Fibroblast of peridontal ligament (primary cell): ENCODE data around the gene CAMK2D.

Source experiments
- DNase-seq: peaks from one replicate; pipeline ENCODE4 v3.0.0-alpha.2; 2010; ENCODE audit errors: extremely low read depth

CAMK2D gene

DNA sequence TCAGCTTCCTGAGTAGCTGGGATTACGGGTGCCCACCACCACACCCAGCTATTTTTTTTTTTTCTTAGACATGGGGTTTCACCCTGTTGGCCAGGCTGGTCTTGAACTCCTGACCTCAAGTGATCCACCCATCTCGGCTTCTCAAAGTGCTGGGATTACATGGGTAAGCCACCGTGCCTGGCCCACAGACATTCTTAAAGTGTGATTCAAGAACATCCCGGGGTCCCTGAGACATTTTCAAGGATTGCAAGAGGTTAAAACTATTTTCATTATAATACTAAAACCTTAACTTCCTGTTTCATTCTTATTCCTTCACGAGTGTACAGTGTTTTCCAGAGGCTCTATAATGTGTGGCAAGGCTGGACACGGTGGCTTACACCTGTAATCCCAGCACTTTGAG lies 318.7 kb downstream of the CAMK2D start:
- DNase-seq, result no peak

DNA sequence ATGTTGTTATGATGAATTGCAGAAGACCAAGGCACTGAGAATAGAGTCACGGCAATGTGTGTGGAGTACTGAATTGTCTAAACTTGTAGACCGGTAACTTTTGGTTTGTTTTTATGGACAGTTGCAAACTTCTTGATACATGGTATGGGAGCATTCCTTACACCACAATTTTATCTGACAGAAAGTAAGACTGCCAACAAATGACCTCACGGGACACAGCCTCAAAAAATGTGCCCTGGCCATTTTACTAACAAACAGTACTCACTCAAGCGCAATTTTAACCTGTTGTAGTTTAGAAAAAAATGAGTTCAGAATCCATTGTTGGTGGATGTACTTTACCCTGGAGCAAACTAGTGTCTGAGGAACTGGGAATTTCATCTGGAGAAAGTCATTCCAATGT lies 321.2 kb downstream of the CAMK2D start:
- DNase-seq, result no peak

DNA sequence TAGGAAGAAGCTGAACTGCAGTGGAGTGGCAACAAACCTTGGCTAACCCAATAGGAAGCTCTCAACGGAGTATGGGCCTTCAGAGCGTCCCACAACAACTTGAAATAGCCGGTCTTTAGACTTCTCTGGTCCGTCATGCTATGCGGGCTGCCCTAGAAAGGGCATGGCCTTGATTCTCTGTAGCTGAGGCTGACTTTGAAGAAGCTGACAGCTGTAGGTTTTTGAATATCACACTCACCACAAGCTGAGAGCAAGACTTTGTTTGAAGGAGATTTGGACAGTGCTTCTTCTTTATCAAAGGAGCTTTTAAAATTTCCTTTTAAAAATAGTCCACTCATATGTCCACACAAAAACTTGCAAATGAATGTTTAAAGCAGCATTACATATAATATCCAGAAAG lies 322.9 kb downstream of the CAMK2D start:
- no peak for DNase-seq

DNA sequence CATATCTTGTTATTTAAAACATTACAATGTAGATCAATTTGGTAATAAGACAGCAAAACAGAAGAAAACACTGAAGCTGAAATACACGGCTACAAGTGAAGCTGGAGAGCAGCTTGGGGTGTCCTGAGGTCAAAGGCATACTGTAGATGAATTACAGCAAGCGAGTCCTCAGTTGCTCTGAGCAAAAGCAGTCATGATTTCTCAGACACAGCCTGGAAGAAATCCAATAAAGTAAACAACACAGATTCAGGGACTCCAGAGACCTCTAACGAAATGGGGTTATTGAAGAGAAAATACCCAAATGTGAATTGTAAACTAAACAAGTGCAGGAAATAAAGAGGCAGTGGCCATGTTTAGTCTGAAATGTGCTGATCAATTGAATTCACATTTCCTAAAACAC lies 324.4 kb downstream of the CAMK2D start:
- peak; percentile 63 for DNase-seq

DNA sequence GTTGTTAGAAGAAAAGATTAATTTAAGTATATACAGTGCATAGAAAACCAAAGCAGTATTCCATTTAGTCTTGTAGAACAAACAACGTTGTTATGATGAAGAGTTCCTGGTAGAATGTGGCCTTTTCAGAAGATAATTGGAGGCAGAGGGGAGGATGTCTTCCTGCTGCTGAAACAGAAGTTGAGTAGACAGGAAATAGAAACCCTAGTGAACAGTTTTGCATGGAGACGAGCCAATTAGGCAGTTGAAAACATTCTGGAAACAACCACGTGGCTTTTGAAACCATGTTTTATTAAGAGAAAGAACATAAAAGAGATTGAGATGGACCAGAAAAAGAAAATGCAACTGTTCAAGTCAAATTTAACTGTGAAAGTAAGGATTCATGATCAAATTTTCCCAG lies 325.2 kb downstream of the CAMK2D start:
- DNase-seq, result peak; percentile 84

DNA sequence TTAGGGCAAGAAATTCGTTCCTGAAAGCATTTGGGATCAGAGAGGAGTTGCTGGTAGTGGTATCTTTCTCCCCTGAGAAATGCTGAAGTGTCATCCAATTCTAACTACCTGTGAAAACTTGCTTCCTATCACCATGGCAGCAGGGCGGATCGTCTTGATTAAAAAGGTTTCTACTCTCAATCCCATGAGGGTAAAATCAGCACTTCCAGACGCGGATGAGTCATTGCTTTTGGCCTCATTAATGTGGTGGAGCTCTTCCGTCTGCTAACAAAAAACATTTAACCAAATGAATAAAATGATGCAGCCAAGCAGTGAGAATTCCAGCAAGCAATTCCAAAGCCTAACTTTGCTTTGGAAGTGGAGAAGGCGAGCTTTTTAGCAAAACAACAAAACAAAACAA lies 325.6 kb downstream of the CAMK2D start:
- DNase-seq, result peak; percentile 93

DNA sequence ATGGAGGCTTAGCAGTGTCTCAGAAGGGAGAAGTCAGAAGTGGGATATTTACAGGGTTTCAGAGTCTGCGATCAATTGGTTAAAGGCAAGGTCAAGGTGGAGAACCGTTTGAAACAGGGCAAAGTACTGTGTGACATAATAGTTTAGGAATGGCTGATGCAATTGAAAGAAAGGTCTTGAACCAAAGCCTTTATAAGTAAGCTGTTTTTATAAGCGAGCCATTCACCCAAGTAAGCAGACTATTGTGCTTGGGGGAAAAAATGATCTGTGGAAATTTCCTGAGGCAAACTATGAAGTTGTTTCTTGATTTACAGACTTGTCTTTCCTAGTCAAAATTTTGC lies 327.3 kb downstream of the CAMK2D start:
- peak; percentile 61 for DNase-seq

DNA sequence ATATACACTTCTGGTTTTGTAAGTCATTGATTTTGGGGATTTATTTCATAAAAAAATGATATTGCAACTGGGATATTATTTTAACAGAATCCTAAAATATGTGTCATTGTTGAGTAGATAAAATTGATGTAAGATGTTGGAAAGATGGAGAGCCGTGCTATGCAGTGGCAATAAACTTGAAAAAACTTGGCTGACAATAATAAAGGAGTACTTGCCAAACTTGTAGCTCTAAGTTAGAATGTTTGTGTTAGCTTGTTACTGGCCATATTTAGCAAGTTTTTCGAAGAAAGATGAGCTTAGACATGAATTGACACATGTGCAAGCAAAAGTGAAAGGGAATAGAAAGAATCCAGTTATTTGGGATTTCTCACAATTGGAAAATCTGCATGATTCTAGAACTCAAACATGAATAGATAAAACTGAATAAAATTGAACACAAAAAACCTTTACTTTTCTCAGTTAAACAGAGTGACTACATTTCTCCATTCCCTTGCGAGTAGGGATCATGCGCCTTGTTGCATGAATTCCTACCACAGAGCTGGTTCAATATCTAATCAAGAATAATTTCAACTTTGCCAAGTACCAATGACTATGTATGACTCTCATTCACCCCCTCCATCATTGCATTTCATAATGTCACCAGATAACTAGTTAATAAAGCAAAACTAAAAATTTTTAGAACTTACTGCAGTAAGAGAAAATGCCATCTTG lies 327.8 kb downstream of the CAMK2D start:
- peak; percentile 81 for DNase-seq

DNA sequence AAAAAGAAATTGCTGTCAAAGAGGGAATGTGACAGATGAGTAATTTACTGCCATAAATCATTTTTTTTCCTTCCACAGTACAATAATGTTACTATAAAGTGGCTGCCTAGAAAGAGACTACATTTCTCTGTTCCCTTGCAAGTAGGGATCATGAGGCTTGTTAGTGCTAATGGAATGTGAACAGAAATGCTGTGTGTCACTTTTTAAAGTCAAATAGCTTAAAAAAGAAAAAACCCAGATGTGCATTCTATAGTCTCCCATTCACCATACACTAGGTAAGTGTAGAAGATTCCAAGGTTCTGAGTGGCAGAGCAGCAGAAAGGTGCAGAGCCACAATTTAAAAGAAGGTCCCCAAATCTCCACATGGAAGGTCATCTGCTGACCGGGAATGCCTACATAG lies 328.4 kb downstream of the CAMK2D start:
- no peak for DNase-seq

DNA sequence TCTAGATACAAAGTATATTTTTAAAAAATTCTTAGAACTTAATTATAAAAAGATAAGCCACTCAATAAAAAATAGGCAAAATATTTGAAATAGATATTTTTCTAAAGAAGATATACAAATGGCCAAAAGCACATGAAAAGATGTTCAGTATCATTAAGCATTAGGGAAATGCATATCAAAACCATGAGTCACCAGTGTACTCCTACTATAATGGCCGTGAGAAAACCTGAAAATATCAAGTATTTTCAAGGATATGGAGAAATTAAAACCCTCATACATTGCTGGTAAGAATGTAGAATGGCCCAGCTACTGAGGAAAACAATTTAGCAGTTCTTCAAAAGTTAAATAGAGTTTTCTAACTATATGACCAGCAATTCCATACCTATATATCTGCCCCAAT lies 337.9 kb downstream of the CAMK2D start:
- no peak for DNase-seq

DNA sequence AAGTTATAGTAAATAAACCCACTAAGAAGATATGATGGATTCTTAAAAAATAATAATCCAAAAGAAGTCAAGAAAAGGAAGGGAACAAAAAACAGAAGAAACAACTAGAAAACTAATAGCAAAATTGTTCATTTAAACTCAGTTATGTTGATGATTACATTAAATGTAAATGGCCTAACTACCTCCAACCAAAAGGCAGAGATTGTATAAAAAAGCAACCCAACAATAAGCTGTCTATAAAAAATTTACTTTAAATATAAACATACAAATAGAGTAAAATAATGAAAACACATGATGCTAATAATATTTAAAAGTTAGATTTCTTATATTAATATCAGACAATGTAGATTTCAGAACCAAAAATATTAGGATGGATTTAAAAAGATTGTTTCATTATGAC lies 340.6 kb downstream of the CAMK2D start:
- DNase-seq, result no peak

DNA sequence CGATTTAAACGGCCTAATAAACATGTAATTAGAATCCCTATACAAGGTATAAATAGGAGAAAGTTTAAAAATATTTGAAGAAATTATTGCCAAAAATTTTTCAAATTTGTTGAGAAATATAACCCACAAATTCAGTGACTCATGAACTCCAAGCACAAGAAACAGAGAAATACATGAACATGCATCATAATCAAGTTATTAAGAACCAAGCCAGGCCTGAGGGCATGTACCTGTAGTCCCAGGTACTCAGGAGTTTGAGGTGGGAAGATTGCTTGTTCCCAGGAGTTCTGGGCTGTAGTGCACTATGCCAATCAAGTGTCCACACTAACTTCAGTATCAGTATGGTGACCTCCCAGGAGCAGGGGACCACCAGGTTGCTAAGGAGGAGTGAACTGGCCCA lies 341.9 kb downstream of the CAMK2D start:
- no peak for DNase-seq

DNA sequence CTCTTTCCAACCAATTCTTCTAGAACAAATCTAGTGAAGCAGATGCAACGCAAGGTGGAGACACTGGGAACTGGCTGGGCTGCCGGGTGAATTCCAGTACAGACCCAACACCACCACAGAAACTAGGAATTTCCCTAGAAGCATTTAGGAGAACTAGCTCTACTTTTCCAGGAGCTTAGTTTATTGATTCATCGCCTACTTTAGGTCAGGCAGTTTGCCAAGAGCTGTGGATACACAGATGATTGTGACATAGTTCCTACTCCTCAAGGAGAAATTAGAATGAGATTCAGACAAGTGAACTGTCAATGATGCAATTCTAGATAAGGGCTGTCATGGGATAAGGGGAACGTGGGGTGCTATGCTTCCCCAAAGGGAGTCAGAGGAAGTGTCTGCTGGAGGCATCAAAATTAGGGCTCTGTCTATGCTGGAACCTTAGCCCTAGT lies 350.0 kb downstream of the CAMK2D start:
- DNase-seq, result peak; percentile 96

DNA sequence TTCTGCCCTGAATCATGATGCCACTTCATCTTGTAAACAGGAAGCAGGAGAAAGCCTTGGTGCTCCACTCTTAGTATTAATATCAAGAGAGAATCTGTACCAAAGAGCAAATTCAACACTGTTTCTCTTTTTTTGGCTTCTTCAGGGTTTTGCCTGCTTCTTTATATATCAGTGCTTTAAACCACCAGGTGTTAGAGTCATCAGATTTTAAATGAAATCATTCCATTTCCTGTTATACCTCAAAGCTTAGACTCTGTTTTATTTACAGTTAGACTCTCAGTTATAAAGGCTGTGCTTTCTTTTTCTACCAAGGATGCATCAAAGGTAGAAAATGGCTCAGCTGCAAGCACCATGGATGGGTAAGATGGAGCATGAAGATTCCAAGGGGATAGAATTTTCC lies 350.9 kb downstream of the CAMK2D start:
- no peak for DNase-seq

DNA sequence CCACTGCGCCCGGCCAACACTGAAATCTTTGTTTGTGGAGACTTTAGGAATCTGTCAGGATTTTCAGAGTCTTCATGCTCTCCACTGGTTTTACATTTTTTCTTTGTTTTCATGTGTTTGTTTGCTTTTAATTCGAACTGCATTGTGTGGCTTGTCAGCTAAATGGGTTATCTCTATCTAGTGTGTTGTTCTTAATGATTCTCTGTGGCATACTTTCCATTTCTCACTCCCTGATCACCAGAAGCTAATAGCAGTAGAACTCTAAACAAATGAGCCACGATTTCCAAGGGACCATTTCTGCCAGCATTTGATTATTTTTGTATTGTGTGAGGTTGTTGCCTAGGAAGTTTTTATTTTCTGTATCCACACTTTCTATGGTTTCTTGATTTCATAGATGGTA lies 352.4 kb downstream of the CAMK2D start:
- no peak for DNase-seq

DNA sequence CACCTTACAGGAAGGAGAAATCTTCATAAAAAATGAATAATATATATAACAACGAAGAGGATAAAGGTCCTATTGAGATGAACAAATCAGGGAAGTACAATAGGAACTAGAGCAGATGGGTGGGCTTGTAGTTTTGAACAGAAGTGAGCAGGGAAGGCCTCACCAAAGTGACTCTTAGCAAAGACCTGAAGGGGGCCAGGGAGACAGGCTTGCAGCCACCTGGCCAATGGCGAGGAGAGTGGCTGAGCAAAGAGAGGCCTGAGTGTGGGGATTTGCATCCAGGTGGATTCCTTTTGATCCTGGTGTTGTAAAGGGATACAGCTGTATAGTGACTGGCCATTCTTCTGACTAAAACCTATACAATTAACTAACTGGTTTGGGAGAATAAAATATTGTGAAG lies 354.1 kb downstream of the CAMK2D start:
- DNase-seq, result no peak

DNA sequence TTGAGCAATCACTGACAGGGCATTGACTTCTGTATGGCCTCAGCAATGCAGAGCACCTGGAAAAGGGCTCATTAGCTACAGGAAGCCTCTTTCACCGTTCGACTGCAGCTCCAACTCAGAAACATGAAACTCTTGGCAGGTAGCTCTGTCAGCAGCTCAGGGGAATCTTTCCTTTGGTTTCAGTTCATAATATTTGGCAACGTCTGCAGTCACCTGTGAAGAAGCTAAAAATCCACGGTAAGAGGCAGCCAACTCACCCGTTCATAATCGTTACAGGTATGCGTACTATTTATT lies 354.9 kb downstream of the CAMK2D start:
- DNase-seq, result no peak

DNA sequence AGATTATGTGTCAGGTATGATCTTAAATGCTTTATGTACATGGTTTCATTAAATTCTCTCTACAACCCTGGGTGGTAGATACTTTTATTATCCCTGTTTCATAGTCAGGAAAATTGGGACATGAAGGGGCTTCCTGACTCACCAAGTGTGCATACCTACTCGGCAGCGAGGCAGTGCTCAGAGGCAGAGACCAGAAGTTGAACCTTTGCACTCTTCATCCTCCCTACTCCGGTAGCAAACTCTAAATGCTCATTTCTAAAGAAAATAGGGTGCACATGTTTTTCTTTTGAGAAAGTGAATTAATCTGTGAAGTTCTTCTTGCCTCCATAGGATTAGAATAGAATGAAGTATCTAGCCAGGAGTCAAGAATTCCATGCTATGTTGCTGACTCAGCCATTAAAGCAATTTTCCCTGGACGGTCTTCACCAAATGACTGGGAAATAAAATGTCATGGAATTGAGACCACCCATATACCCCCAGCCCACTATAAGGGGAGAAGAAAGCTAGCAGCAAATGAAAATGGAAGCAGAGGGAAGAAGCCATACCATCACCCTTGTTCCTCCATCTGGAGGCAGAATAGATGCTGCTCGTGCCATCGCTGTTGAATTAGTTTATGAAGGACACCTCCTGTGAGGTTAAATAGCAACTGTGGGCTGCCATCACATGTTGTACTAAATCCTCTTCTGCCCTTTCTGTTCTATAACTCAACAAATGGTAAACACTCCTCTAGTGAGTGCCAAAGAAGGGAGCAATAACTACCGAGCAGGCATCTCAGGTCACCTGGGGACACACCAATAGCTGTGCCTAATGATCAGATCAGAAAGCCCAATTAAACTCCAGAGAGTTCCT lies 355.4 kb downstream of the CAMK2D start:
- no peak for DNase-seq

DNA sequence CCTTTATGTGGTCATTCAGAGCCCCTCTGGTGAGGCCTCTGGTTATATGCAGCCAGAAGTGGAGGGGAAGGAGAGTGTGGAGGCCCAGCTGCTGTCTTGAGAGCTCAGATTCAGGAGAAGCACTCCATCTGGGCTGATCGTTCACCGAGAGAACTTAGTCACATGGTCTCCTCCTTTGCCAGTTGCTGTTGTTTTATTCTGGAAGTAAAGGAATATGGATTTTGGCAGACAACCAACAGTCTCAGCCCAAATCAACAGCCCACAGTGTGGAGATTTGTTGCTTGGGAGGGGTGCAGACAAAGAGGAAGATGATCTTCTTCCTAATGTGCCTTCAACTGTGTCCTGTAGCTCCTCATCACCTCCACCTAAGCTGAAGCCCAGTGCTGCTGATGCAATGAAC lies 356.7 kb downstream of the CAMK2D start:
- peak; percentile 41 for DNase-seq

DNA sequence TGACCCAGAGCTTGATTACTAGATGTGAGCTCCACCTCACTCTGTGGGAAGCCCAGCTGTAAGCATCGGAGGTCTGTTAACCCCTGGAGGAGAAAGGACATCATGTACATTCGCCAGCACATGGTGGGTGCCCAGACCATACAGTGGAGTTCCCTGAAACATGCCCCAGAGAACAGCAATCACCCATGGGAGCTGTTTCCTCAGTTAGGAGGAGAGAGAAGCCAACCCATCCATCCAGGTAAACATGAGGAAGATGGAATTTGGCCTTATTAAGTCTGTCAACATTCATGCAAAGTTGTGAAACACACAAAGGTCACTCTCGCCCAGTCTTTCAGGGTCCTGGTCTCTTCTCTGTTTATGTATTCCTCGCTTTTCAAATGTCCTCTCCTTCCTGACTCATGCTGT lies 357.4 kb downstream of the CAMK2D start:
- no peak for DNase-seq
